B cell (primary cell): ENCODE data around the gene POT1. TPM values are rescaled to one million over a fixed set of nuclear protein-coding genes. Genes with fewer than 3 reads are reported as not detected.

Experiments used
- ATAC-seq: fragments of 200-7000 bp; cut with Tn5 transposase; one replicate; pipeline ENCODE4 v1.10.0; 2021; ENCODE audit warnings: low read depth, mild to moderate bottlenecking, moderate number of reproducible peaks, moderate library complexity
- CTCF ChIA-PET: fragments of 350-600 bp; sonication (Branson Sonifier 250); formaldehyde crosslinking; loops from one replicate; lab custom pipeline; 2021; ENCODE audit warnings: antibody characterized with exemption, inconsistent platforms; lab: Charles Lee
- POLR2A ChIA-PET: fragments of 350-600 bp; sonication (Branson Sonifier 250); formaldehyde crosslinking; loops from one replicate; lab custom pipeline; 2021; ENCODE audit warnings: antibody characterized with exemption; lab: Charles Lee
- DNase-seq: peaks from one replicate; pipeline ENCODE4 v3.0.0; 2013
- H2AFZ ChIP-seq: 2 replicates; pipeline ENCODE4 v1.6.1; 2012; ENCODE audit warnings: mild to moderate bottlenecking, low read depth, low read length; ENCODE audit not compliant: insufficient read depth, poor library complexity, severe bottlenecking
- H3K27ac ChIP-seq, 2 donors: 1 replicate in 1 of 2; 2 replicates in 1 of 2; pipeline ENCODE4 v1.5.1; 2012 to 2013; ENCODE audit warnings: low read length in 2 of 2, mild to moderate bottlenecking in 2 of 2, moderate library complexity in 1 of 2
- H3K27me3 ChIP-seq, 4 experiments: fragments of 200-600 bp in 1 of 4; sonication (generic) in 1 of 4; replicated peaks in 1 of 4; 1 replicate in 2 of 4; 2 replicates in 2 of 4; pipeline versions ENCODE4 v1.6.1 to v1.7.0; 2013 to 2016; ENCODE audit warnings: low read length in 3 of 4, mild to moderate bottlenecking in 2 of 4, mixed read lengths in 1 of 4, moderate library complexity in 1 of 4; ENCODE audit not compliant: insufficient read depth in 4 of 4, control insufficient read depth in 3 of 4; ENCODE audit errors: control extremely low read depth in 1 of 4
- H3K36me3 ChIP-seq, 2 experiments: replicated peaks in 1 of 2; 1 replicate in 1 of 2; 2 replicates in 1 of 2; pipeline versions ENCODE4 v1.6.1 to v1.7.1; 2013; ENCODE audit warnings: low read length in 1 of 2; ENCODE audit not compliant: insufficient read depth in 2 of 2, control insufficient read depth in 1 of 2; ENCODE audit errors: control extremely low read depth in 1 of 2, extremely low read depth in 1 of 2
- H3K4me1 ChIP-seq, 2 donors: fragments of 200-600 bp in 1 of 2; sonication (generic) in 1 of 2; 1 replicate in 1 of 2; 2 replicates in 1 of 2; pipeline versions ENCODE4 v1.5.1 to v1.6.1; 2013 to 2017; ENCODE audit warnings: low read length in 2 of 2; ENCODE audit not compliant: control insufficient read depth in 2 of 2, insufficient read depth in 2 of 2
- H3K4me2 ChIP-seq: replicated peaks from 2 replicates; pipeline ENCODE3; 2012; ENCODE audit warnings: mild to moderate bottlenecking, low read depth, low read length; ENCODE audit not compliant: poor library complexity, severe bottlenecking
- H3K4me3 ChIP-seq, 5 experiments: fragments of 200-600 bp in 1 of 5; sonication (generic) in 1 of 5; 1 replicate in 3 of 5; 2 replicates in 2 of 5; pipeline versions ENCODE4 v1.5.1 to v1.7.0; 2011 to 2016; ENCODE audit warnings: low read length in 4 of 5, mild to moderate bottlenecking in 4 of 5, low read depth in 2 of 5, control low read depth in 1 of 5, moderate library complexity in 1 of 5; ENCODE audit not compliant: insufficient read depth in 1 of 5; ENCODE audit errors: control extremely low read depth in 1 of 5, extremely low read depth in 1 of 5
- H3K79me2 ChIP-seq: fragments of 200-600 bp; sonication (generic); one replicate; pipeline ENCODE4 v1.6.0; 2016; ENCODE audit warnings: low read length; ENCODE audit not compliant: control insufficient read depth, insufficient read depth
- H3K9ac ChIP-seq: fragments of 200-600 bp; sonication (generic); 2 replicates; pipeline ENCODE4 v1.6.1; 2017; ENCODE audit warnings: mild to moderate bottlenecking, low read length, moderate library complexity
- H3K9me3 ChIP-seq, 3 donors: one replicate each; pipeline versions ENCODE4 v1.6.1 to v1.7.1; 2013; ENCODE audit warnings: low read length in 2 of 3; ENCODE audit not compliant: control insufficient read depth in 2 of 3, insufficient read depth in 1 of 3; ENCODE audit errors: control extremely low read depth in 1 of 3
- H4K20me1 ChIP-seq: 2 replicates; pipeline ENCODE4 v1.6.0; 2012; ENCODE audit warnings: mild to moderate bottlenecking, low read length; ENCODE audit not compliant: insufficient read depth, control insufficient read depth, poor library complexity, severe bottlenecking
- H3K27ac Mint-ChIP-seq: one replicate; pipeline ENCODE4 v1.8.0; 2021; ENCODE audit warnings: mixed read lengths
- H3K27me3 Mint-ChIP-seq: one replicate; pipeline ENCODE4 v1.8.0; 2021; ENCODE audit warnings: mixed read lengths
- H3K4me1 Mint-ChIP-seq: one replicate; pipeline ENCODE4 v1.8.0; 2021; ENCODE audit warnings: mixed read lengths
- H3K4me3 Mint-ChIP-seq: one replicate; pipeline ENCODE4 v1.8.0; 2021; ENCODE audit warnings: mixed read lengths
- H3K9me3 Mint-ChIP-seq: one replicate; pipeline ENCODE4 v1.8.0; 2022; ENCODE audit warnings: mixed read lengths; ENCODE audit not compliant: insufficient read depth
- CTCF ChIP-seq: fragments of 200-600 bp; IDR thresholded peaks from one replicate; pipeline ENCODE4 v1.8.0; 2022; ENCODE audit warnings: antibody characterized with exemption, mild to moderate bottlenecking
- EZH2 ChIP-seq: IDR thresholded peaks from 2 replicates; pipeline ENCODE4 v1.6.1; 2012; ENCODE audit warnings: borderline replicate concordance, low read depth, mild to moderate bottlenecking, moderate library complexity, low read length; ENCODE audit not compliant: insufficient read depth, poor library complexity, severe bottlenecking
- WGBS: methylation state at CpG from one replicate; pipeline ENCODE4 v1.1.5; 2013; ENCODE audit warnings: missing lambda C conversion rate; ENCODE audit not compliant: insufficient coverage; 5-methylcytosine and 5-hydroxymethylcytosine counted together
- intact Hi-C: fragments of 100-400 bp; cut with micrococcal nuclease; formaldehyde crosslinking; loops from one replicate; pipeline ENCODE4 v1.10.0; 2022
- polyA plus RNA-seq: library from polyadenylated mRNA; depleted of rRNA; stranded (reverse); fragments of >200 nt; gene quantifications from 2 replicates; pipeline ENCODE4 v1.2.3, GENCODE V29; 2012
- total RNA-seq, 2 donors: library from RNA; stranded (reverse); fragments of 120-200 nt in 1 of 2; gene quantifications; 1 replicate in 1 of 2; 2 replicates in 1 of 2; pipeline versions ENCODE4 v1.2.3 to v1.2.4, GENCODE V29; 2013 to 2022

Gene POT1
- total and polyA plus RNA-seq, 2 donors (not counting 1 experiment from before 2014, with no cell fraction given): 12.2 to 32.3 TPM

GRCh38 chr7:124912972-124913371 lies 16.7 kb downstream of the POT1 start:
- no peaks in the 10 kb centered on the region for H3K4me1 Mint-ChIP-seq

GRCh38 chr7:124909808-124910207 lies 19.8 kb downstream of the POT1 start:
- peaks cover 3% of the 10 kb centered on the region for H3K4me1 Mint-ChIP-seq
- no peak overlapping the region for H3K27ac Mint-ChIP-seq
- POLR2A ChIA-PET: no interaction called here
- H3K79me2 ChIP-seq: no peaks in the 10 kb centered on the region
- H3K4me3 Mint-ChIP-seq: no peak overlapping the region
- CTCF ChIA-PET: no interaction called here
- WGBS: no CpG with 5 or more reads among the region's 1 CpG
- no peak for DNase-seq
- no peak overlapping the region for H3K27ac ChIP-seq
- intact Hi-C loops: no loop called here
- no peaks in the 10 kb centered on the region for H3K9me3 Mint-ChIP-seq
- no peak overlapping the region for H3K4me2 ChIP-seq
- H2AFZ ChIP-seq: no peak overlapping the region
- H3K27me3 ChIP-seq: no peaks in the 10 kb centered on the region
- no peak for TF ChIP-seq EZH2
- TF ChIP-seq CTCF: no peak
- ATAC-seq: no peak
- no peak overlapping the region for H3K4me3 ChIP-seq
- H3K36me3 ChIP-seq: peaks cover 0 to 4% of the 10 kb centered on the region in 2 experiments
- no peaks in the 10 kb centered on the region for H3K9me3 ChIP-seq
- no peaks in the 10 kb centered on the region for H3K4me1 ChIP-seq
- H4K20me1 ChIP-seq: no peaks in the 10 kb centered on the region
- H3K9ac ChIP-seq: no peak overlapping the region
- H3K27me3 Mint-ChIP-seq: no peaks in the 10 kb centered on the region

More at GRCh38 chr7:124912972-124913371, 16.7 kb downstream of the POT1 start:
- CTCF ChIA-PET: no interaction called here
- intact Hi-C loops: no loop called here
- Histone ChIP-seq H3K27me3 (no peaks in the 10 kb centered on the region), H3K36me3 (peaks cover 0 to 7% of the 10 kb centered on the region in 2 experiments), H3K4me1 (no peaks in the 10 kb centered on the region), H4K20me1 (peaks cover 4% of the 10 kb centered on the region), H3K27ac (no peak overlapping the region), H3K9ac (no peak overlapping the region), H3K4me3 (no peak overlapping the region), H2AFZ (no peak overlapping the region), H3K9me3 (no peaks in the 10 kb centered on the region), H3K79me2 (peaks cover 15% of the 10 kb centered on the region), H3K4me2 (no peak overlapping the region)
- no peak overlapping the region for H3K27ac Mint-ChIP-seq
- H3K9me3 Mint-ChIP-seq: no peaks in the 10 kb centered on the region
- no CpG with 5 or more reads among the region's 4 CpGs for WGBS
- no peak for DNase-seq
- POLR2A ChIA-PET: no interaction called here
- H3K27me3 Mint-ChIP-seq: no peaks in the 10 kb centered on the region
- TF ChIP-seq CTCF: no peak
- TF ChIP-seq EZH2: no peak
- ATAC-seq: no peak
- H3K4me3 Mint-ChIP-seq: no peak overlapping the region
